C4-2B (cell line): Measurements from ENCODE around the gene IL7R.

Source experiments
- CTCF ChIP-seq: fragments of 450-650 bp; conservative IDR thresholded peaks from 2 replicates; pipeline ENCODE4 v1.5.1; 2017; ENCODE audit warnings: mild to moderate bottlenecking
- ZFX ChIP-seq: fragments of 450-650 bp; IDR thresholded peaks from 2 replicates; pipeline ENCODE4 v1.6.1; 2017

- TF ChIP-seq CTCF (no peak), ZFX (no peak)
Measured at GRCh38 chr5:35835796-35836742, 20.6 kb upstream of the IL7R start.
